ENCODE results near the gene ACAP2.
"Not testable (repeated sequence)": the region's sequence is repeated elsewhere in the genome, so short reads cannot be mapped to it uniquely, and the experiment has no call there.

Gene ACAP2

GRCh38 chr3:195442573-195443390 lies at the start of gene ACAP2:
ACAP2 (minus strand) TSS chr3:195443020; CDS start chr3:195442847, 173 bp downstream.
- peak; percentile 97 for DNase-seq

GRCh38 chr3:195475614-195476013 lies 32.8 kb upstream of the ACAP2 start:
- DNase-seq, result no peak

- not testable (repeated sequence) for DNase-seq
Measured at GRCh38 chr3:195475116-195475515, 32.3 kb upstream of the ACAP2 start.

- no peak for DNase-seq
Measured at GRCh38 chr3:195468841-195469240, 26.0 kb upstream of the ACAP2 start.

- DNase-seq, result no peak
Measured at GRCh38 chr3:195468391-195468776, 25.6 kb upstream of the ACAP2 start.

- no peak for DNase-seq
Measured at GRCh38 chr3:195467641-195468390, 25.0 kb upstream of the ACAP2 start.

GRCh38 chr3:195466251-195466650 lies 23.4 kb upstream of the ACAP2 start:
- no peak for DNase-seq

GRCh38 chr3:195462922-195463321 lies 20.1 kb upstream of the ACAP2 start:
- not testable (repeated sequence) for DNase-seq

GRCh38 chr3:195462308-195462610 lies 19.4 kb upstream of the ACAP2 start:
- DNase-seq, result no peak

GRCh38 chr3:195461594-195462307 lies 18.9 kb upstream of the ACAP2 start:
- no peak for DNase-seq

GRCh38 chr3:195460091-195460713 lies 17.4 kb upstream of the ACAP2 start:
- no peak for DNase-seq

- DNase-seq, result no peak
Measured at GRCh38 chr3:195458316-195458717, 15.5 kb upstream of the ACAP2 start.

GRCh38 chr3:195455789-195456188 lies 13.0 kb upstream of the ACAP2 start:
- no peak for DNase-seq

GRCh38 chr3:195453236-195453635 lies 10.4 kb upstream of the ACAP2 start:
- no peak for DNase-seq

- no peak for DNase-seq
Measured at GRCh38 chr3:195451373-195452015, 8.7 kb upstream of the ACAP2 start.

- DNase-seq, result no peak
Measured at GRCh38 chr3:195450731-195451229, 8.0 kb upstream of the ACAP2 start.

- no peak for DNase-seq
Measured at GRCh38 chr3:195448205-195448875, 5.5 kb upstream of the ACAP2 start.

GRCh38 chr3:195447201-195447600 lies 4.4 kb upstream of the ACAP2 start:
- DNase-seq, result no peak

- no peak for DNase-seq
Measured at GRCh38 chr3:195446359-195446758, 3.5 kb upstream of the ACAP2 start.

GRCh38 chr3:195445885-195446284 lies 3.1 kb upstream of the ACAP2 start:
- no peak for DNase-seq

- DNase-seq, result no peak
Measured at GRCh38 chr3:195443391-195443989, 670 bp upstream of the ACAP2 start.
